ENCODE data around the gene VPS52.

VPS52 gene

GRCh38 chr6:33317669-33318425, 46.2 kb upstream of the VPS52 start, which contains the start of gene ZBTB22:
TSS of gene ZBTB22 (minus strand) at chr6:33317744. CDS start at chr6:33316916, 828 bp downstream.
- DNase-seq (ENCODE audit: extremely low spot score): peak; percentile 89
- POLR2A ChIA-PET: interaction anchor here (0.6 to 1.6 kb wide), 9 partner anchors 17 to 518 kb away, joined by 3 to 17 read pairs (median 6); partner anchors contain the start of genes B3GALT4, HLA-DPB1, RGL2 and RPS18
- TF ChIP-seq CTCF (IDR thresholded peaks at IDR 0.05; ENCODE audit: control extremely low read depth, extremely low read depth, low read depth, missing control alignments): no peak

GRCh38 chr6:33317419-33317668, 45.7 kb upstream of the VPS52 start:
- TF ChIP-seq CTCF (IDR thresholded peaks at IDR 0.05; ENCODE audit: control extremely low read depth, extremely low read depth, low read depth, missing control alignments): no peak
- DNase-seq (ENCODE audit: extremely low spot score): no peak
- CTCF ChIA-PET: interaction anchor here (0.8 to 3.3 kb wide), 4 partner anchors 12 to 383 kb away, joined by 3 to 13 read pairs (median 10); partner anchors contain the start of gene RGL2
- POLR2A ChIA-PET: interaction anchor here (0.7 to 1.6 kb wide), 9 partner anchors 16 to 517 kb away, joined by 3 to 17 read pairs (median 4); partner anchors contain the start of genes B3GALT4, HLA-DPB1, RGL2 and RPS18

More at GRCh38 chr6:33317669-33318425, 46.2 kb upstream of the VPS52 start, which contains the start of gene ZBTB22:
- CTCF ChIA-PET: interaction anchor here (0.8 to 3.3 kb wide), 7 partner anchors 13 to 382 kb away, joined by 3 to 13 read pairs (median 4); partner anchors contain the start of genes B3GALT4 and RGL2

GRCh38 chr6:33316603-33317418, 45.1 kb upstream of the VPS52 start:
- POLR2A ChIA-PET: interaction anchor here (0.7 to 1.6 kb wide), 5 partner anchors 16 to 345 kb away, joined by 3 to 17 read pairs (median 9); partner anchors contain the start of genes HLA-DPB1 and RGL2
- no peak for TF ChIP-seq CTCF (IDR thresholded peaks at IDR 0.05; ENCODE audit: control extremely low read depth, extremely low read depth, low read depth, missing control alignments)
- no peak for DNase-seq (ENCODE audit: extremely low spot score)
- CTCF ChIA-PET: interaction anchor here (1.5 to 3.3 kb wide), 3 partner anchors 12 to 28 kb away, joined by 6 to 13 read pairs (median 13); partner anchors contain the start of gene RGL2

GRCh38 chr6:33315793-33316602, 44.3 kb upstream of the VPS52 start:
- DNase-seq (ENCODE audit: extremely low spot score): no peak
- ChIA-PET POLR2A (no interaction called here), CTCF (interaction anchor here (1.0 to 3.3 kb wide), 3 partner anchors 16 to 68 kb away, joined by 3 to 13 read pairs (median 3); partner anchors contain the start of gene RGL2)
- TF ChIP-seq CTCF (IDR thresholded peaks at IDR 0.05; ENCODE audit: control extremely low read depth, extremely low read depth, low read depth, missing control alignments): no peak

- no peak for TF ChIP-seq CTCF (IDR thresholded peaks at IDR 0.05; ENCODE audit: control extremely low read depth, extremely low read depth, low read depth, missing control alignments)
- POLR2A ChIA-PET: no interaction called here
- CTCF ChIA-PET: interaction anchor here (1.0 to 1.2 kb wide), 2 partner anchors 29 to 67 kb away, joined by 3 read pairs; no protein-coding TSS in a partner anchor
- no peak for DNase-seq (ENCODE audit: extremely low spot score)
These were observed 43.5 kb upstream of the VPS52 start for GRCh38 chr6:33314943-33315792.

Data from GM10248 (cell line).